ENCODE results near the gene FAM118A.
"Not testable (repeated sequence)": the region's sequence is repeated elsewhere in the genome, so short reads cannot be mapped to it uniquely, and the experiment has no call there.

Gene FAM118A

DNA sequence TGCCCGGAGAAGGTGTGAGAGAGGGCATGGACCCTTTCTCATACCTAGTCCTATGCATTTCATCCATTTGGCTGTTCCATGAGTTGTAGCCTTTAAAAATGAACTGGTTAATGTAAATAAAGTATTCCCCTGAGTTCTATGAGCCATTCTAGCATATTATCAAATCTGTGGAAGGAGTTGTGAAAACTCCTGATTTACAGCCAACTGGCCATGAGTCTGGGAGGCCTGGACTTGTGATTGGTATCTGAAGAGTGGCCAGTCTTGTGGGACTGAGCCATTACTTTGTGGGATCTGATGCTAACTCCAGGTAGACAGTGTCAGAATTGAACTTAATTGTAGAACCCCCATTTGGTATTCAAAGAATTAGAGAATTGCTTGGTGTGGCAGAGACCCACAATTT is 48.4 kb downstream of the FAM118A start:
- FAIRE-seq = no peak
- DNase-seq (ENCODE audit: insufficient read length, low spot score) = no peak

DNA sequence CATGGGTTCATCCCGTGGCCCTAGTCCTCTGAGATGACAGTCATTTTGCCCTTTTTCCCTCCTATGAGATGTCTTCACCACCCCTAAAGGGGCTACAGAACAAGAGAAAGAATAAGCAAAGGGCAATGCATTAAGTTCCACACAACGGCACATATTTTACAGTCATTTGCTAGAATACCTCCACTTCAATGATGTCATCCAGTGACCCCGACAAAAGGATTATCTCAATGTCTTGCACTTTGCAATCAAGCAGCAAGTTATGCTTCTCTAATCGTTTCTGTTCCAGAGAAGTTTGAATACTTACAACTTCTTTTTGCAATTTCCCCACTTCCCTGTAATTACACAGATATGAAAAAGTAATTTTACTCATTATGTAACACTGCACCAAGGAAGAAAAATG is 49.9 kb downstream of the FAM118A start:
- DNase-seq (ENCODE audit: insufficient read length, low spot score) (no peak), FAIRE-seq (no peak)

DNA sequence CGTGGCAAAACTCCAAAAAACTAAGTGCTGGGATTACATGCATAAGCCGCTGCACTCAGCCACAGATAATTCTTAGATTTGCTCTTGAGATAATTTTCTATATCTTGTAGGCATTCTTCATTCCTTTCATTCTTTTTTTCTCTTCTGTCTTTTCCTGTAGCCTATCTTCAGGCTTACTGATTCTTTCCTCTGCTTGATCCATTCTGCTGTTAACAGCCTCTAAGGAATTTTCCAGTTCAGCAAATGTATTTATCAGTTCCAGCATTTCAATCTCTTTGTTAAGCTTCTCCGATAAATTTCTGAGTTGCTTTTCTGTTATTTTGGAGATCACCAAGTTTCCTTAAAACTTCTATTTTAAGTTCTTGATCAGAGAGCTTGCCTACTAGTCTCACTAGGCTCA is 57.0 kb downstream of the FAM118A start:
- DNase-seq (ENCODE audit: insufficient read length, low spot score) (no peak), FAIRE-seq (no peak)

DNA sequence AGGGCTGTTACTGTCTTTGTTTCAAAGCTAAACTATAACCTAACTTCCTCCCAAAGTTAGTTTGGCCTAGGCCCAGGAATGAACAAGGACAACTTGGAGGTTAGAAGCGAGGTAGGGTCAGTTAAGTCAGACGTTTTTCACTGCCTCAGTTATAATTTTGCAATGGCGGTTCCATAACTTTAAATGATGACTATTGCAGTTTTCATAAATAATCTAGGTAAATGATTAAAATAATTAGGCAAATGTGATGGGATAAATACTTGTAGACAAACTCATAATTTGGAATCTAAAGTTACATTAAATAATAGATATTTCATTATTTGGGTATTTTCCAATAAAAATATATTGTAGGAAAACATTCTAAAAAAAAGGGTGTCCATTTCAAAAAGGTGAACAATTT is 63.9 kb downstream of the FAM118A start:
- not testable (repeated sequence) for FAIRE-seq; DNase-seq (ENCODE audit: insufficient read length, low spot score)

DNA sequence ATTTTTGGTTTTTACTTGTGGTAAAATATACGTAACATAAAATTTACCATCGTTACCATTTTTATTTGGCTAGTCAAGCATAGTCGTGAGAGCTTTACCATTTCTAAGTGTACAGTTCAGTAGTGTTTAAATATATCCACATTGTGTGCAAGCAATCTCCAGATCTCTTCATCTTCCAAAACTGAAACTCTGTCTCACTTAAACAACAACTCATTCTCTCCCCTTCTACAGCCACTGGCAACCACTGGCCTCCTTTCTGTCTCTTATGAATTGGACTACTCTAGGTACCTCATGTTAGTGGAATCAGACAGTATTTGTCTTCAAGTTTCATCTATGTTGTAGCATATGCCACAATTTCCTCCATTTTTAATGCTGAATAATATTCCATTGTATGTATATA is 66.3 kb downstream of the FAM118A start:
- FAIRE-seq (no peak), DNase-seq (ENCODE audit: insufficient read length, low spot score) (no peak)

DNA sequence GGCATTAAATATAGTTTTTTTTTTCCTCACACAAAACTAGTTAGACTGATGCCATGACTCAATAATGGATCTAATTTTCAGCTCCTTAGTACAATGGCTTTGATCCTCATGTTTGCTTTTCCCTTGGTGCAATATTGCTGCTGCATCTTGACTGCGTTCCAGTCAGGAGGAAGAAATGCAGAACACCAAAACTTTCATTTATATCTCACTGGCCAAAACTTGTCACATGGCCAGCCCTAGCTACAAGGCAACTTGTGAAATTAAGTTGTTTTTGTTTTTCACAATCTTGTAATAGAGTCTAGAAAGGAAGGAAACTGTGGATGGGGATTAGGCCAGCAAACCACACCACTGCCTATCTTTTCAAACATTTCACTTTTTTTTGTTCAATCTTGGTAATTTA is 67.0 kb downstream of the FAM118A start:
- no peak for DNase-seq (ENCODE audit: insufficient read length, low spot score)
- no peak for FAIRE-seq

DNA sequence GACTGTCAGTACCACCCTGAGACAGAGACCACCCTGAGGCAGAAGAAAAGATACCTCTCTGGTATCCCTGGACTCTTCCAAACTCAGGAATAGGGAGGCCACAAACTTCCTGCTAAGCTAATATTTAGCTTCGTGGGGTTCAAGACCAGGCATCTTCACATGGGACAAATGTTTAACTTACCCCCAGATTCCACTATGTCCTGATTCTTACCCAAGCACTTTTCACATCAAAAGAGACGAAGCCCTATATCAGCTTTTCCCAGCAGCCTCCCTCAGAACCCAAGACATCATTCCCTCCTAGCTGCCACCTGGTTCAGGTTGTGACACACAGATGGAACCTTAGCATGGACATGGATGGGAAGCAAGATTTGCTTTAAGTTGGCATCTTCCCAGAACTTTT is 71.6 kb downstream of the FAM118A start:
- FAIRE-seq = no peak
- DNase-seq (ENCODE audit: insufficient read length, low spot score) = no peak

DNA sequence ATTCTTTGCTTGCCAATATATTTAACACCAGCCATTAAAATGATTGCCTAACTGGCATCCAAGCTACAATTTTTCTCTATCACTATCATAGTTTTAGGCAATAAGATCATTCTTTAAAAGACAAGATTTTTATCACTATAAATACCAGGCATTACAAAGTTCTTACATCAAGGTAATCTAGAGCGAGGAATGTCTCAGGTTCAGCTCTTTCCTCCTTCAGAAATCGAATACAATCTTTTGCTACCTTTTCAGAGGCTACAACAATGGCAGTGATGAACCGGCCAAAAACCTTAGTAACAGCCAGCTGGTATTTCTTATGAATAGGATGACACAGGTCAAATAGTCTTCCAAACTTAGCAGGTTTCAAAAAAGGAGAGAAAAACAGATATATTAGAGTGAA is 79.8 kb downstream of the FAM118A start:
- FAIRE-seq (no peak), DNase-seq (ENCODE audit: insufficient read length, low spot score) (no peak)

Data from HTR-8/SVneo (cell line).